PC-3 (cell line): ENCODE results near the gene CDH12.

Experiments used
- CTCF ChIP-seq: fragments of 300-600 bp; sonication (generic); conservative IDR thresholded peaks from 2 replicates; pipeline ENCODE4 v1.5.1; 2017; ENCODE audit warnings: antibody characterized with exemption, low read depth, mild to moderate bottlenecking, low read length
- EZH2phosphoT487 ChIP-seq: fragments of 300-600 bp; sonication (generic); IDR thresholded peaks from 2 replicates; pipeline ENCODE4 v1.6.1; 2018; ENCODE audit warnings: mild to moderate bottlenecking, antibody characterized with exemption, low read length, borderline replicate concordance

GRCh38 chr5:22901885-22902284 is 48.7 kb upstream of the CDH12 start:
- TF ChIP-seq CTCF (no peak), EZH2phosphoT487 (no peak)
